T-helper 22 cell (primary cell): ENCODE data around the gene GPR89B.
"Not testable (repeated sequence)": the region's sequence is repeated elsewhere in the genome, so short reads cannot be mapped to it uniquely, and the experiment has no call there.

Source experiments
- DNase-seq: peaks from one replicate; pipeline ENCODE4 v3.0.0-alpha.2; 2020; ENCODE audit warnings: low read depth

GPR89B gene

GRCh38 chr1:147940456-147940855 is 12.2 kb downstream of the GPR89B start:
- not testable (repeated sequence) for DNase-seq

GRCh38 chr1:147942563-147942962 is 14.3 kb downstream of the GPR89B start:
- not testable (repeated sequence) for DNase-seq

DNA sequence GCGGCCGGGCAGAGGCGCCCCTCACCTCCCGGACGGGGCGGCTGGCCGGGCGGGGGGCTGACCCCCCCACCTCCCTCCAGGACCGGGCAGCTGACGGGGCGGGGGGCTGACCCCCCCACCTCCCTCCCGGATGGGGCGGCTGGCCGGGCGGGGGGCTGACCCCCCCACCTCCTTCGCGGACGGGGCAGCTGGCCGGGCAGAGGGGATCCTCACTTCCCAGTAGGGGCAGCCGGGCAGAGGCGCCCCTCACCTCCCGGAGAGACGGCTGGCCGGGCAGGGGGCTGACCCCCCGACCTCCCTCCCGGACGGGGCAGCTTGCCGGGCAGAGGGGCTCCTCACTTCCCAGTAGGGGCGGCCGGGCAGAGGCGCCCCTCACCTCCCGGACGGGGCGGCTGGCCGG is 21.3 kb downstream of the GPR89B start:
- DNase-seq, result not testable (repeated sequence)

DNA sequence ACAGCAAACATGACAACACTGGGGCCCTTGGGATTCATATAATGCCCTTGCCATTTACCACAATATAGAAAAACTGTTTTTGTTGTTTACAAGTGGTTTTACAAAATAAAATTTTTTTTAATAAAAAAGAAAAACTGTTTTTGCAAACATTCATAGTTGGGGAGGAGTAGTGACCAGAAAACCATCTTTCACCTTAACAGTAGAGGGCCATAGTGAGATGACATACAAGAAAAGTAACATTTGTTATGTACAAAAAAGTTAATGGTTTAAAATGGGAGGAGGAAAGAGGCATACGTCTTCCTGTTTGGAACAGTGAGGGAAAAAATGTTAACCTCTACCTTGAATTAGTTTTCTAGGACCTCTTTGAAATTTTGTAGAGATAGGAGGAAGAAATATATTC is 30.7 kb downstream of the GPR89B start:
- not testable (repeated sequence) for DNase-seq

DNA sequence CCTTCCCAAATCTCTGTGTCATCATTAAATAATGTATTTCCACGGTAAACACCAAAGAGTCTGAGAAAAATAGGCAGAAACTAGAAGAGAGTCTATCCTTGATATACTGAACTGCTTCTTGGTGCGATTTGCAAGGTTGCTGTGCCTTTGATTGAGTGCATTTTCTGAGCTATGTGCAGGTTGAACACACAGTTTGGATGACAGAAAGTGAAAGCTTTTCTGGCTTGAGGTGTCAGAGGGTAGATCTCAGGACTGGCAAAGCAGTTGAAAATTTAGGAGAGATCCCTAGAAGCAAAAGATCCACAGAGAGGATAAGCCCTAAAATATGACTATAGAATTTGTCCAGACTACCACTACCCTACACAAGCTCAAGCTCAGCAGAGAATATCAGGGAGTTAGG is 31.5 kb downstream of the GPR89B start:
- DNase-seq, result not testable (repeated sequence)

DNA sequence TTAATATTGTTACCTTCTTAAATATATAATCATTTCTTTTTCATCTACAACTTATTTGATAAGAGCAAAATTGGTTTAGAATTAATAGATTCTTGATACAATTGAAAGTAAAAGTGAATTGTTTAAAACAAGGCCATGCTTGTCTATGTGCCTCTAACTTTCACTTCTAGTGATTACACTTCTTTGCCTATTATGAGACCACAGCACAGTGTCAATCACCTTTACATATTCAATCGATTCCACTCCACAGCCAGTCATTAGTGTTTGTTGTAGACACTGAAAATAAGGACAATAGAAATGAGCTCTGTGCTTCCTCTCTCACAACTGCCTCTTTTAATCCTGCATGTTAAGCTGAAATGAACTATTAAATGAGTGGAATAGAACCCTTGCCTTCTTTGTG is 36.4 kb downstream of the GPR89B start:
- not testable (repeated sequence) for DNase-seq

DNA sequence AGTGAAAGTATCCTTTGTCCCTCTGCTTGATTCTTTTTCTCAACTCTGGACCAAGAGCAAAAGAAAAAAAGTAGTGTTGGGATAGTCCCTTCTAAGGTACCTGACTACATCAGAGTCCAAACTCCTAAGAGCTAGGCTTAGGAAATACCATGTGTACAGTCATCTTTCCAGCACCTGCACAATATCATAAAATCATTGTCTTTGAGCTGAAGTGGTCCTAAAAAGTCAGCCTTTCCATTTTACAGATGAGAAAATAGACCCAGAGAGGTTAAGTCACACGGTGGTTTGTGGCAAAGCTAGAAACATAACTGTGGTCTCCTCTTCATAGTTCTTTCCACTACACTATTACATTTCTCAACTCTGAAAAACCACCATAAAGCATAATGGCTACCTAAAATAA is 38.4 kb downstream of the GPR89B start:
- not testable (repeated sequence) for DNase-seq

- DNase-seq, result not testable (repeated sequence)
Measured at GRCh38 chr1:147978896-147979651, 50.9 kb downstream of the GPR89B start.

- not testable (repeated sequence) for DNase-seq
Measured at GRCh38 chr1:147985374-147985773, 57.2 kb downstream of the GPR89B start.

- not testable (repeated sequence) for DNase-seq
Measured at GRCh38 chr1:147987893-147988292, 59.7 kb downstream of the GPR89B start.

DNA sequence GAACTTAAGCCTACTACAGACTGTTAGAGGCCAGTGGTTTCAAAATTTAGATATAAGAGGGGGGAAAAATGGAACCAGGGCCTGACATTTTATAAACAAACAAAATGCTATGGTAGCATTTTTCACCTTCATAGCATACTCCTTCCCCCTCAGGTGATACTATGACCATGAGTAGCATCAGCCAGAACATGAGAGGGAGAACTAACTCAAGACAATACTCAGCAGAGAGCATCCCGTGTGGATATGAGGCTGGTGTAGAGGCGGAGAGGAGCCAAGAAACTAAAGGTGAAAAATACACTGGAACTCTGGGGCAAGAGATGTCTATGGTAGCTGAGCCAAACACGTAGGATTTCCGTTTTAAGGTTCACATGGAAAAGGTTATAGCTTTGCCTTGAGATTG is 64.7 kb downstream of the GPR89B start:
- not testable (repeated sequence) for DNase-seq

DNA sequence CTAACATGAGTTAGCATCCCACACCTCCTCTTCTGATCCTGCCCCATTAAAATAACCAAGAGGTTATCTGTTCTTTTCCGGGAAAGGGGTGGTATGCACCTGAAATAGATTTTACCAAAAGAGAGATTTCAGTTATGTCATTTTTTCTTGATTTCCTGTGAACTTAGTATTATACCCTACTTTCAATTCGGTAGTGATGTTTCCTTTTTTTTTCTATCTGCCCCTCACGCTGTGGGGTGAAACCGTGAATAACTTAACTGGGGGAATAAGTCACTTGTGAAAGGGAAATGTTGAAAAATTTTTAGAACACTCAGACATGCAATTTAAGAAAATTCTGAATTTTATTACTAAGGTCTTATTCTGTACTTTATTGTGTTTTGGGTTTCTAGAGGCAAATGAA is 65.2 kb downstream of the GPR89B start:
- DNase-seq, result not testable (repeated sequence)

DNA sequence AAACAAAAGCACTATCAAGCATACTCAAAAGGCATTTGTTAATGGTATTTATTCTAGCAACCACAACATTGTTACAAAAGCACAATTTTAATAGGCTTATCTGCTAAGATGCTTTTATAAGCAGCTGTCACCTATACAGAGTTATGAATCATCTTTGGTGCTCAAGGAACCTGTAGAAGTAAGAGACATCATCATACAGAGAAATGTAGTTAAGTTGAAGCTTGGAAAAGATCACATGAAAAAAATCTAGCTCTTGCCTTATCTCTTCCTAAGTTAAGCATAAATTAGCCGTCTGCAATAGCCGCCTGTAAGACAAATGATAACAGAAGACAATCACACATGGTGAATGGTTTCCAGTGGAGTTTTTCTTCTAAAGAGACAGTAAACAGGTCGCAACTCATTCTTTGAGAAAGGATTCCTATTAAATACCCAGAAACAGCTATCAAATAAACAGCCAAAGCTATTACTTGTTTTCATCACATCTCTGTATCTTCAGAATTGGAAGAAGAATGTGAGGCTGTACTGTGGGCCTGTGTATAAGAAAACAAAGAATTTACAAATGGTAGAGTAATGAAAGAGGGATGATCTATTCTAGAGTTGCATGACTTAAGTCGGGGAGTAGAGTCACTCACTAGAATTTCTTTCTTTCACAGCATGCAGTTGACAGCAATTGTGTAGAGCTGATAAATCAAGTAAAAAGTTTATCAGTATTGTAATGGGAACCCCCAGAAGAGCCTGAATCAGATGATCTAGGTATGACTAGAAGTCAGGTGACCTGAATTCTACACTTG is 65.8 kb downstream of the GPR89B start:
- DNase-seq, result not testable (repeated sequence)

GRCh38 chr1:147996088-147996487 is 67.9 kb downstream of the GPR89B start:
- DNase-seq, result not testable (repeated sequence)

DNA sequence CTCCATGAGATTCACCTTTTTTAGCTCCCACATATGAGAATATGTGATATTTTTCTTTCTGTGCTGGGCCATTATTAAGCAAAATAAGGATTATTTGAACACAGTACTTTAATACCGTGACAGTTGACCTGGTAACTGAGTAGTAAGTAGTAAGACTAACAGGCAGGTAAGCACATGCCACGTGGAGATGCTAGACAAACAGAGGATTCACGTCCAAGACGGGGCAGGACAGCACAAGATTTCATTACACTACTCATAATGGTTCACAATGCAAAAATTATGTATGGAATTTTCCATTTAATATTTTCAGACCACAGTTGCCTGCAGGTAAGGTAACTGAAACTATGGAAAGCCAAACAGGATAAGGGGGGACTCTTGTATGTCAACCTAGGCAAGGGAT is 79.5 kb downstream of the GPR89B start:
- not testable (repeated sequence) for DNase-seq

GRCh38 chr1:148010527-148010926 is 82.3 kb downstream of the GPR89B start:
- no peak for DNase-seq

DNA sequence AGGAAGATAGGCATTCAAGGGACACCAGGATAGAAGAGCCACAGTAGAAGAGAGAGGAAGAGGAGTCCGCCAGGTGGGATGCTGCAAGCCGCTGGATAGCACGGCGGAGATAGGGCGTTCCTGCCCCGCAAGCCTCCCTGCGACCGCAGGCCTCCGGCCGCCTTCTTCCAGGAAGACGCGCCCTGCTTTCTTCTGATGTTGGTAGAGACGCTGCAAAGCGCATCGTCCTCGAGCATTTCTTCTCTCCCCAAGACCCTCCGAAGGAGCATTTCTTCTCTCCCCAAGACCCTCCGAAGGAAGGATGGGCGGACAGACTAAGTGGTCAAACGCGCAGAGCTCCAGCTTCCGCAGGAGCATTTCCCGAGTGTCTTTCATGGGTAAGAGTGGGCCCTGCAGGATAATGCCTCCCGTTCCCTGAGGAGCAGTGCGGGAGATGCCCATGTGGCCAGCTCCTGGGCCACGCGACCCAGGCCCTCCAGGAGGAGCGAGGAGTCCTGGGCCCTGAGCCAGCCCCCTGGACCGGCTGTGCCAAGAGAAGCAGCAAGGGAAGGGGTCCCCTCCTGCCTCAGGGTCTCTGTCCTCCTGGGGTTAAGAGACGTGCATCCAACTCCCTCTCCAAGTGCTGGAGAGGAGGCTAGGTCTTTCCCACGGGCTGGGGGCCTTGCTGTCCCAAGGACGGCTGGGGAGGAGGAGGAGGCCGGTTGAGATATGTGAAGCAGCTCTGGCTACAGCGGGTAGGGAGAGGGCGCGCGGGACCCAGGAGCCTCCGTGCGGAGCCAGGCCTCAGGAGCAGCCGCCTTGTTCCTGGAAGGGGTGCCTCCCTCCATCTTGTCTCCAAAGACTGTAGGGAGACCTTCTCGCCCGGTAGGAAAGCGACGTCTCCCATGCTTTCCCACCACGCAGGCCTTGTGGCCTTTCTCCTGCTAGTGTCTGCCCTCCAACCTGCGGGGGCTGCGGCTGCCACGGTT is 85.2 kb downstream of the GPR89B start:
- DNase-seq, result not testable (repeated sequence)

- not testable (repeated sequence) for DNase-seq
Measured at GRCh38 chr1:148014289-148015200, 86.3 kb downstream of the GPR89B start.

DNA sequence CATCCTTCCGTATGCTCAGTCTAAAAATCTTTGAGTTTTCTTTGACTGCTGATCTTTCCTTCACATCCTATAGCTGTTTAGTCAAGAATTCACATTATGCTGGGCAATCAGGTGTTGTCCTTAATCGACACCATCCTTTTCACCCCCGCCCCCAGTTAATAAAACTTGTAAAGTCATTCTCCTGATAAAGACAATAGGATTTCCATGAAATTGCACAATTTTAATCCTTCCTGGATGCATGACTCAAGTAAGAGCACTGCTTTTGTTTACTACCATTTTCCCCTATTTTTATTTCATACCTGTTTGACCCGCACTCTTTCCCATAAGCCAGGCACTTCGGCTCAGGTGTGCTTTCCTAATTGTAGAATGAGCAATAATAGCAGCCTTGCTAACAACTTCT is 96.7 kb downstream of the GPR89B start:
- DNase-seq, result not testable (repeated sequence)

DNA sequence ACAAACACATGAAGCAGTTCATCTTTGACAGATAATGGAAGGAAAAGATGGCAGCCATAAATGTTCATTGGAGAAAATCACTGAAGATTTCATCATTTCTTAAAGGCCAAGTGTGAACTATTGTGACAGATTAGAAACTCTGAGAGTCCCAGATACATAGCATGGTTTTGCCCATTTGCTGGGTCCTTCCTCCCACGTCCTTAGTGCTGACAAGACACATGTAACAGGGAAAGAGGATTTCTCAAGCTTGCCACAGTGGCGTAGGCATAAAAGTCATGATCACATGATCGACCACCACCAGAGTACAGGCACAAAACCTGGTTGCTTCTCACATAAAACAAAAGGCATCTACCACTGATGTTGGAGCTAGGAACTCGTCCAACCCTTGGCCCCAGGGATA is 98.8 kb downstream of the GPR89B start:
- DNase-seq, result not testable (repeated sequence)

GRCh38 chr1:148032247-148032646 is 104.0 kb downstream of the GPR89B start:
- DNase-seq, result not testable (repeated sequence)
